GM23338 (cell line): ENCODE data around the gene L1CAM.

ENCODE experiments used
- CREB1 ChIP-seq: fragments of 250-450 bp; sonication (Bioruptor Pico); IDR thresholded peaks from 2 replicates; pipeline ENCODE4 v1.5.0; 2020; ENCODE audit warnings: low read depth, mild to moderate bottlenecking, moderate library complexity
- CTCF ChIP-seq, 2 experiments: fragments of 200-600 bp in 1 of 2; sonication (generic) in 1 of 2; conservative IDR thresholded peaks; 2 replicates each; pipeline versions ENCODE4 v1.5.1 to v1.6.1; 2016 to 2017; ENCODE audit warnings: antibody characterized with exemption in 2 of 2, low read depth in 2 of 2, mild to moderate bottlenecking in 2 of 2, moderate library complexity in 1 of 2
- EZH2 ChIP-seq: fragments of 200-600 bp; sonication (generic); IDR thresholded peaks from one replicate; pipeline ENCODE4 v1.8.0; 2017; ENCODE audit warnings: antibody characterized with exemption, mild to moderate bottlenecking, low read depth; ENCODE audit not compliant: unreplicated experiment
- EZH2phosphoT487 ChIP-seq: fragments of 200-600 bp; sonication (generic); IDR thresholded peaks from one replicate; pipeline ENCODE4 v1.8.1; 2018; ENCODE audit warnings: antibody characterized with exemption; ENCODE audit not compliant: unreplicated experiment
- JUNB ChIP-seq: IDR thresholded peaks from one replicate; pipeline ENCODE4 v1.6.1; 2016; ENCODE audit warnings: antibody characterized with exemption; ENCODE audit not compliant: unreplicated experiment
- POLR2AphosphoS5 ChIP-seq: IDR thresholded peaks from 2 replicates; pipeline ENCODE4 v1.6.1; 2016; ENCODE audit warnings: antibody characterized with exemption, low read depth
- REST ChIP-seq: IDR thresholded peaks from one replicate; pipeline ENCODE4 v1.6.1; 2018; ENCODE audit warnings: antibody characterized with exemption; ENCODE audit not compliant: unreplicated experiment
- ZNF331 ChIP-seq: fragments of 250-450 bp; sonication (Bioruptor Pico); IDR thresholded peaks from 2 replicates; pipeline ENCODE4 v1.5.0; 2020; ENCODE audit warnings: low read depth, mild to moderate bottlenecking, moderate library complexity

- no peak for TF ChIP-seq CTCF (conservative IDR thresholded peaks at IDR 0.05; ENCODE audit: low read depth in 2 of 2)
- TF ChIP-seq POLR2AphosphoS5, result no peak
- TF ChIP-seq JUNB, result no peak
- TF ChIP-seq EZH2, result no peak
- TF ChIP-seq EZH2phosphoT487, result no peak
- TF ChIP-seq REST, result no peak
- TF ChIP-seq ZNF331 (CRISPR knock-in tag), result no peak
- TF ChIP-seq CREB1 (CRISPR knock-in tag), result no peak
These were observed 2.4 kb upstream of the L1CAM start for GRCh38 chrX:153888344-153888743.
